Measurements from ENCODE around the gene UVRAG. TPM values are rescaled to one million over a fixed set of nuclear protein-coding genes. Genes with fewer than 3 reads are reported as not detected.

UVRAG gene
- total and polyA plus RNA-seq, 4 donors = 8.7 to 53.2 (median 18.3) TPM

DNA sequence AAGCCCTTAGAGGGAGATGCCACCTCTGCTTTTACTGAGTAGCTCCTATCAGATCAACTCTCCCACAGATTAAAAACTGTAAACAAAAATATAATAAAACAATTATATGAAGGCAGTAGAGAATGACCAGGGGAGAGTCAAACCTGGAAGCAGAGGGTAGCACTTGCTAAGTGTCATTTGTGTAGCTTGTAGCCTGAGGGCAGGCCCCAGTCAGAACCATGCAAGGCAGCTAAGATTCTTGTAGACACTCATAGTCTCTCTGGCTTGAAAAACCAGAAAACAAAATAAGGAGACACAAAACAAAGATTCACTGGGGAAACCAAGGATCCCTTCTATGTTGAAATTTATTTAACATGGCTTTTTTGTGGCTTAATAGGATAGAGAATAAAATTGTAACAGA, 280.9 kb downstream of the UVRAG start:
- no peak overlapping the region for H3K4me3 ChIP-seq
- ATAC-seq (ENCODE audit: insufficient read depth, low FRiP score) = no peak
- H3K27ac ChIP-seq (ENCODE audit: low read depth in 1 of 2, low read length in 1 of 2) = no peak overlapping the region
- TF ChIP-seq, protein P1, sequence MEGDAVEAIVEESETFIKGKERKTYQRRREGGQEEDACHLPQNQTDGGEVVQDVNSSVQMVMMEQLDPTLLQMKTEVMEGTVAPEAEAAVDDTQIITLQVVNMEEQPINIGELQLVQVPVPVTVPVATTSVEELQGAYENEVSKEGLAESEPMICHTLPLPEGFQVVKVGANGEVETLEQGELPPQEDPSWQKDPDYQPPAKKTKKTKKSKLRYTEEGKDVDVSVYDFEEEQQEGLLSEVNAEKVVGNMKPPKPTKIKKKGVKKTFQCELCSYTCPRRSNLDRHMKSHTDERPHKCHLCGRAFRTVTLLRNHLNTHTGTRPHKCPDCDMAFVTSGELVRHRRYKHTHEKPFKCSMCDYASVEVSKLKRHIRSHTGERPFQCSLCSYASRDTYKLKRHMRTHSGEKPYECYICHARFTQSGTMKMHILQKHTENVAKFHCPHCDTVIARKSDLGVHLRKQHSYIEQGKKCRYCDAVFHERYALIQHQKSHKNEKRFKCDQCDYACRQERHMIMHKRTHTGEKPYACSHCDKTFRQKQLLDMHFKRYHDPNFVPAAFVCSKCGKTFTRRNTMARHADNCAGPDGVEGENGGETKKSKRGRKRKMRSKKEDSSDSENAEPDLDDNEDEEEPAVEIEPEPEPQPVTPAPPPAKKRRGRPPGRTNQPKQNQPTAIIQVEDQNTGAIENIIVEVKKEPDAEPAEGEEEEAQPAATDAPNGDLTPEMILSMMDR (IDR thresholded peaks at IDR 0.05; ENCODE audit: control extremely low read depth, extremely low read depth) = no peak
- H3K9me3 ChIP-seq (ENCODE audit: control insufficient read depth in 4 of 4, insufficient read depth in 3 of 4, low read length in 3 of 4) = peaks cover 0 to under 1% (median 0%) of the 10 kb centered on the region in 4 donors
- no peak overlapping the region for H3K9ac ChIP-seq (ENCODE audit: insufficient read depth in 1 of 2, low read length in 2 of 2)
- H3K36me3 ChIP-seq (ENCODE audit: control insufficient read depth in 4 of 4, insufficient read depth in 4 of 4, low read length in 4 of 4) = peaks cover 0 to 3% (median 0%) of the 10 kb centered on the region in 4 donors
- DNase-seq = no peak
- peaks cover 0 to 6% (median 0%) of the 10 kb centered on the region in 5 donors for H3K4me1 ChIP-seq (ENCODE audit: control insufficient read depth in 5 of 5, insufficient read depth in 5 of 5, low read length in 5 of 5)
- H3K27me3 ChIP-seq (ENCODE audit: control insufficient read depth in 3 of 3, insufficient read depth in 3 of 3, low read length in 2 of 3) = no peaks in the 10 kb centered on the region

GRCh38 chr11:76096552-76096951, 281.5 kb downstream of the UVRAG start:
- Histone ChIP-seq H3K9me3 (ENCODE audit: control insufficient read depth in 4 of 4, insufficient read depth in 3 of 4, low read length in 3 of 4) (no peaks in the 10 kb centered on the region), H3K4me3 (no peak overlapping the region), H3K9ac (ENCODE audit: insufficient read depth in 1 of 2, low read length in 2 of 2) (no peak overlapping the region), H3K4me1 (ENCODE audit: control insufficient read depth in 5 of 5, insufficient read depth in 5 of 5, low read length in 5 of 5) (peaks cover 0 to 6% (median under 1%) of the 10 kb centered on the region in 5 donors), H3K27me3 (ENCODE audit: control insufficient read depth in 3 of 3, insufficient read depth in 3 of 3, low read length in 2 of 3) (no peaks in the 10 kb centered on the region), H3K27ac (ENCODE audit: low read depth in 1 of 2, low read length in 1 of 2) (no peak overlapping the region), H3K36me3 (ENCODE audit: control insufficient read depth in 4 of 4, insufficient read depth in 4 of 4, low read length in 4 of 4) (peaks cover 0 to 3% (median 0%) of the 10 kb centered on the region in 4 donors)
- WGBS, 2 donors = 59 to 89% methylated on average over 6 of the region's 6 CpGs
- TF ChIP-seq, protein P1 (IDR thresholded peaks at IDR 0.05; ENCODE audit: control extremely low read depth, extremely low read depth) = no peak
- ATAC-seq (ENCODE audit: insufficient read depth, low FRiP score) = no peak
- DNase-seq = no peak

- WGBS, 2 donors = 12 to 15% methylated on average over 1 of the region's 1 CpG
- Histone ChIP-seq H3K36me3 (ENCODE audit: control insufficient read depth in 4 of 4, insufficient read depth in 4 of 4, low read length in 4 of 4) (peaks cover 0 to 3% (median 0%) of the 10 kb centered on the region in 4 donors), H3K4me3 (no peak overlapping the region), H3K4me1 (ENCODE audit: control insufficient read depth in 5 of 5, insufficient read depth in 5 of 5, low read length in 5 of 5) (peaks cover 0 to 37% (median 11%) of the 10 kb centered on the region in 5 donors), H3K27me3 (ENCODE audit: control insufficient read depth in 3 of 3, insufficient read depth in 3 of 3, low read length in 2 of 3) (no peaks in the 10 kb centered on the region), H3K9ac (ENCODE audit: insufficient read depth in 1 of 2, low read length in 2 of 2) (no peak overlapping the region), H3K27ac (ENCODE audit: low read depth in 1 of 2, low read length in 1 of 2) (no peak overlapping the region), H3K9me3 (ENCODE audit: control insufficient read depth in 4 of 4, insufficient read depth in 3 of 4, low read length in 3 of 4) (no peaks in the 10 kb centered on the region)
- peak; percentile 94 to 99 (median 99) for DNase-seq
- no peak for ATAC-seq (ENCODE audit: insufficient read depth, low FRiP score)
- TF ChIP-seq, protein P1 (IDR thresholded peaks at IDR 0.05; ENCODE audit: control extremely low read depth, extremely low read depth) = no peak
Observed at GRCh38 chr11:76102802-76103201, 287.8 kb downstream of the UVRAG start.

GRCh38 chr11:76103460-76103859, 288.4 kb downstream of the UVRAG start:
- H3K36me3 ChIP-seq (ENCODE audit: control insufficient read depth in 4 of 4, insufficient read depth in 4 of 4, low read length in 4 of 4) = peaks cover 0 to 3% (median 0%) of the 10 kb centered on the region in 4 donors
- peak in 2 of 3 donors; percentile 98 for DNase-seq
- ATAC-seq (ENCODE audit: insufficient read depth, low FRiP score) = no peak
- H3K4me1 ChIP-seq (ENCODE audit: control insufficient read depth in 5 of 5, insufficient read depth in 5 of 5, low read length in 5 of 5) = peaks cover 0 to 37% (median 14%) of the 10 kb centered on the region in 5 donors
- TF ChIP-seq, protein P1 (IDR thresholded peaks at IDR 0.05; ENCODE audit: control extremely low read depth, extremely low read depth) = no peak
- 78 to 83% methylated on average over 1 of the region's 1 CpG for WGBS, 2 donors
- no peak overlapping the region for H3K4me3 ChIP-seq
- H3K9ac ChIP-seq (ENCODE audit: insufficient read depth in 1 of 2, low read length in 2 of 2) = no peak overlapping the region
- no peak overlapping the region for H3K27ac ChIP-seq (ENCODE audit: low read depth in 1 of 2, low read length in 1 of 2)
- no peaks in the 10 kb centered on the region for H3K27me3 ChIP-seq (ENCODE audit: control insufficient read depth in 3 of 3, insufficient read depth in 3 of 3, low read length in 2 of 3)
- H3K9me3 ChIP-seq (ENCODE audit: control insufficient read depth in 4 of 4, insufficient read depth in 3 of 4, low read length in 3 of 4) = no peaks in the 10 kb centered on the region

Measured in lung (tissue), 12 donors.